ENCODE data around the gene RYR3.

Gene RYR3

GRCh38 chr15:33382491-33382890 lies 71.7 kb downstream of the RYR3 start:
- DNase-seq (ENCODE audit: low read depth, low spot score), result no peak

DNA sequence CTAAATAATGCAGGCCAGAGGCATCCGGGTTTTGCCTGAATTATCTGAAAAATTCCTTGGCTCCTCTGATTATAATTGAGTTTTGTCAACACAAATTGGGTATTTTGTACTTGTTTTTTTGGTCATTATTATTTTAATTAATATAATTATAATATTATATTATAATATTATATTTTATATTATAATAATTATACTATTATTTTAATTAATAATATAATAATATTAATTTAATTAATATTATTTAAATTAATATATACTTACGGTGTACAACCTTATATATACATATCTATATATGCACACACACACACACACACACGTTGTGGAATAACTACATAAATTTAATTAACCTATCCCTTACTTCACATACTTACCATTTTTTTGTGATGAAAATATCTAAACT lies 73.5 kb downstream of the RYR3 start:
- DNase-seq (ENCODE audit: low read depth, low spot score), result no peak

GRCh38 chr15:33392453-33392852 lies 81.7 kb downstream of the RYR3 start:
- DNase-seq (ENCODE audit: low read depth, low spot score), result no peak

- no peak for DNase-seq (ENCODE audit: low read depth, low spot score)
These were observed 82.8 kb downstream of the RYR3 start for GRCh38 chr15:33393546-33393945.

GRCh38 chr15:33395321-33395720 lies 84.6 kb downstream of the RYR3 start:
- no peak for DNase-seq (ENCODE audit: low read depth, low spot score)

DNA sequence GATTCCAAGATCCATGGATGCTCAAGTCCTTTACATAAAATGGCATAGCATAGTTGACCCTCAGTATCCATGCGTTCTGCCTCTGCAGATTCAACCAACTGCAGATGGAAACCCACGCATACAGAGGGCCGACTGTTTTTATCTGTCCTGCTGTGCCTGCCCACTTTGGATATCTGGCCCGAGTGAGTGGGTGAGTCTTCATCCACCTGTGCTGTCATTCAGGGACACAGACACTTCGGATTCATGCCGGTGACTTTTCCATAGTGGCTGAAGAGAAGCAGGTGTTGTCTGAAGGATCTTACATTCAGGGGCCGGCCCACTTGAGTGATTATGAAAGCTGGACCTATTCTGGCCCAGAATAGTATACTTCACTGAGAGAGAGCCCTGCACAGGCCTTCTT lies 85.1 kb downstream of the RYR3 start:
- DNase-seq (ENCODE audit: low read depth, low spot score), result no peak

GRCh38 chr15:33396475-33396874 lies 85.7 kb downstream of the RYR3 start:
- no peak for DNase-seq (ENCODE audit: low read depth, low spot score)

- no peak for DNase-seq (ENCODE audit: low read depth, low spot score)
These were observed 87.8 kb downstream of the RYR3 start for GRCh38 chr15:33398555-33398954.

DNA sequence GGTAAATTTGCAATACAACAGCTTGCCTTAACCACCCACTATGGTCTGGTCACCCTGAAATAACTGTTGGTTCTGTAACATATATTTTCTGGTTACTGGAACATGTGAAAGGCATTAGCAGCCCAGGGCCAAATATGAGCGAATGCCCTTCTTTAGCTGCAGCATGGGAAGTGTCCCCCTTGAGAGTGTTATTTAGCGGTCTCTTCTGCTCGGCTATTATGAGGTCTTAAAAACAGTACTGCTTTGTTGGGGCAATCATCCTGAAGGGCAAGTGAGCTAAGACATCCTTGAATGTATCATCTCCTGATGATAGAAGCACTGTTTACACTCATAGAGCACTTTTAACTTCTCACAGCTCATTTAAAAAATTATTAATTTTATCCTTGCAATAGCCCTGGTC lies 90.2 kb downstream of the RYR3 start:
- no peak for DNase-seq (ENCODE audit: low read depth, low spot score)

GRCh38 chr15:33402600-33402999 lies 91.8 kb downstream of the RYR3 start:
- no peak for DNase-seq (ENCODE audit: low read depth, low spot score)

- no peak for DNase-seq (ENCODE audit: low read depth, low spot score)
These were observed 94.3 kb downstream of the RYR3 start for GRCh38 chr15:33405096-33405495.

GRCh38 chr15:33411596-33412540 lies 101.1 kb downstream of the RYR3 start:
- DNase-seq (ENCODE audit: low read depth, low spot score), result no peak

DNA sequence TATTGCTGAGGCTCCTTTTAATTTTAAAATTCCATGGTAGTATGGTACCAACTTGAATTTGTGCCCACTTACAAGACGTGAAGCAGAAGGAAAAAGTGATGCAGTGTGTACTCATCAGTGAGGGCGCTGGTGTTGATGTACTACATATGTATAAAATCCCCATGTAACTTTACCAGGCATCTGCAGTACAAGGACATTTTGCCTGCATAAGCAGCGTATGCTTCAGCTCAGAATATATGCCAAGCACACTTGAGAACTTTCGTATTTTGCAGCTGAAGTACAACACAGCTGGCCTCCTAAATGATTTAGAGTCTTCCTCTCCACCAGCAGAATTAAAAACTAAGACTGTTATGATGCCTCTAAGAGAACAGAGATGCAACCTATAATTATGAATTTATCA lies 108.9 kb downstream of the RYR3 start:
- no peak for DNase-seq (ENCODE audit: low read depth, low spot score)

- no peak for DNase-seq (ENCODE audit: low read depth, low spot score)
These were observed 113.3 kb downstream of the RYR3 start for GRCh38 chr15:33424025-33424424.

GRCh38 chr15:33425142-33425541 lies 114.4 kb downstream of the RYR3 start:
- no peak for DNase-seq (ENCODE audit: low read depth, low spot score)

GRCh38 chr15:33430577-33430976 lies 119.8 kb downstream of the RYR3 start:
- DNase-seq (ENCODE audit: low read depth, low spot score), result no peak

GRCh38 chr15:33433821-33434220 lies 123.1 kb downstream of the RYR3 start:
- no peak for DNase-seq (ENCODE audit: low read depth, low spot score)

DNA sequence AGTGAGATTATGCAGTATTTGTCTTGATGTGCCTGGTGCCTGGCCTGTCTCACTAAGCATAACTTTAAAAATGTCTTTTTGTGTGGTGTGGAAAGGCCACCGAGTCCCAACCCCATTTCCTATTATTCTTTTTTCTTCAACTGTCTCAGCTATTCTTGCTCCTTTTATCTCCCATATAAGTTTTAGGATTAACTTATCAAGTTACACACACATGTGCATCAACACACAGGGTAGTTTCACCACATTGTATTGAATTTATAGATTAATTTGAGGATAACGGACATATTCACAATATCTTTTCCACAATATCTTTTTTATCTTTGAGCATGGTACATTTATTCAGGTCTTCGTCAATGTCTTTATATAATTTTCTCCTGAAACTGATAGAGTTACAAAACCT lies 127.6 kb downstream of the RYR3 start:
- DNase-seq (ENCODE audit: low read depth, low spot score), result no peak

- no peak for DNase-seq (ENCODE audit: low read depth, low spot score)
These were observed 130.1 kb downstream of the RYR3 start for GRCh38 chr15:33440900-33441299.

DNA sequence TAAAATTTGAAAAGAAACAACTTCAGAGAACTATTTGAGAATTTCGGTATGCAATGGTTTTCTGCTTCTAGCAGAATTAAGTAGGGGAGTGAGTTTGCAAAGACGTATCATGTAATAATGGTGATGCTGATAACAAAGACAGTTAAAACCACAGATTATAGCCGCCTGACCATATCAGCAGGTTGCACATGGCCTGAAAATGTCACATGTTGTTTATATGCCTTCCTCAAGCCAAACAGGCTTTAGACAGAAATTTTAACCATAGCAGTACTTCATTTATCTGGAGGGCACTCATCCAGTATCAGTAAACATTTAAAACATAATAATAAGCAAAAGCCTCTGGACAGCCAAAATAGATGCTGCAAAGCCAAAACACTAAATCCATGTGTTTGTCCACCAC lies 131.7 kb downstream of the RYR3 start:
- no peak for DNase-seq (ENCODE audit: low read depth, low spot score)

DNA sequence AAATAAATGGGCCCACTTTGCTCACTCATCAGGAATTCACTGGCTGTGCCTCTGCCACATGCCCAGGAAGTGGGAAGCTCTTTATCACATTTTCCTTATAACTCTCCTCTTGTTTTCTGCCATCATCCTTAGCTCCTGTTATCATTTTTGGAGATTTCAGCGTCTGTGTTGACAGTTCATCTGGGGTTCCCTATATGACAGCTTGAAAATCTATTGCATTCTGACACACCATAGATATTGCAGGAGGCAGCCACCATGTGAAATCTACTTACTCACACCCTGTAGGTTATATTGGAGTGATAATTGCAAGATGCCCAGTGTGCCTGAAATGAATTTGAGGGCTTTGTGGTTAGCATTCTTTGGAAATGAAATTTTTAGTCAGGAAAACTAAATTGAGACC lies 132.9 kb downstream of the RYR3 start:
- no peak for DNase-seq (ENCODE audit: low read depth, low spot score)

DNA sequence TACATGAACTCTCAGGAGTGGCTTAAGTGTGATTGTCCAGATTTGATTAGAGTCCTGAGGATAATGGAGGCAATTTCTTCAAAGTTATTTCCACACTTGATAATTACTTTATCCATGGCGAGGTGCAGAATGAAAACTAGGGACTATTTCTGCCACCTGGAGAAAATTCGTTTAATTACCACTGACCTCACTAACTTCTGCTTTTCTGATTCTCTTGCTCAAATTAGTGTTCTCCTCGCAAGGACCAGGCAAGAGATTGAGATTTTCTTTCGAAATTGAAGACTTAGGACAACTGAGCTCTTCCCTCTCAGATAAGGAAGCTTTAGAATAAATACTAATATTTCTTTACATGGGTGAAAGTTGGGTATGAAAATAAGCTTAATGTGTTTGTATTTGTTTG lies 135.2 kb downstream of the RYR3 start:
- DNase-seq (ENCODE audit: low read depth, low spot score), result no peak

DNA sequence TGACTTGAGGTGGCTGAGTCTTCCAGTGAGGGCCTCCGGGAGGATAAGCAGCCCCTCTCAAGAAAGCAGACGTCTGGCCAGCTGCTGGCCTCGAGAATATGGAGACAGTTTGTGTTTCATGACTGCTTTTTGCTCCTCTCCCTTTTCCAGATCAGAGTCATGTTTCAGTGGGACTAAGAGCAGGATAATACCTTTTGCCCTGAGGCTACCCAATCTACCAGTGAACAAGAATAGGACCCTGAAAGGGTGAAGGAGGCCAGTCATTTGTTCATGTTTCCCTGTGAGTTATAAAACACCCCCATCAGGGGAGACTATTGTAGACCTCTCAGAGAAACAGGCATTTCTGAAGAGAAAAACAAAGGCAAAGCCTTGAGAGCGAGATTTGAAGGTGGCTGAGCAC lies 137.4 kb downstream of the RYR3 start:
- no peak for DNase-seq (ENCODE audit: low read depth, low spot score)

Data from smooth muscle cell of the brain vasculature (primary cell).